H1 (cell line): ENCODE measurements around the gene TNFRSF1A. TPM values are rescaled to one million over a fixed set of nuclear protein-coding genes. Genes with fewer than 3 reads are reported as not detected.

Experiments
- CTCF ChIA-PET: fragments of 300-600 bp; sonication (Branson Sonifier 250); formaldehyde crosslinking; loops from one replicate; lab custom pipeline; 2021; ENCODE audit not compliant: partially characterized antibody; lab: Charles Lee
- POLR2A ChIA-PET: fragments of 300-600 bp; sonication (Branson Sonifier 250); formaldehyde crosslinking; loops from one replicate; lab custom pipeline; 2021; ENCODE audit warnings: inconsistent platforms; ENCODE audit not compliant: partially characterized antibody; lab: Charles Lee
- DNase-seq, 2 experiments: peaks; one replicate each; pipeline versions ENCODE4 v3.0.0 to v3.0.0-alpha.2; 2010 to 2022; ENCODE audit warnings: low spot score in 2 of 2, low read depth in 1 of 2, mixed read lengths in 1 of 2
- FAIRE-seq: peaks from 2 replicates; lab custom pipeline; 2011; peaks lifted over from hg19 to GRCh38; lab: Jason Lieb, UNC
- H2AFZ ChIP-seq: 2 replicates; pipeline ENCODE4 v1.8.1; 2012; ENCODE audit warnings: low read length, inconsistent platforms
- H2AK5ac ChIP-seq: 2 replicates; pipeline ENCODE4 v1.6.1; 2013; ENCODE audit warnings: low read depth, low read length
- H2BK120ac ChIP-seq: replicated peaks from 2 replicates; pipeline ENCODE3; 2013; ENCODE audit warnings: low read depth, low read length, inconsistent platforms
- H2BK12ac ChIP-seq: 2 replicates; pipeline ENCODE4 v1.6.1; 2013; ENCODE audit warnings: low read depth, low read length
- H2BK15ac ChIP-seq: 2 replicates; pipeline ENCODE4 v1.6.1; 2013; ENCODE audit warnings: low read length
- H2BK20ac ChIP-seq: 2 replicates; pipeline ENCODE4 v1.6.1; 2013; ENCODE audit warnings: low read length
- H2BK5ac ChIP-seq: 2 replicates; pipeline ENCODE4 v1.6.1; 2013; ENCODE audit warnings: low read depth, low read length
- H3K14ac ChIP-seq: 2 replicates; pipeline ENCODE4 v1.6.1; 2013; ENCODE audit warnings: inconsistent platforms; ENCODE audit not compliant: insufficient read length
- H3K18ac ChIP-seq: 2 replicates; pipeline ENCODE4 v1.6.1; 2013; ENCODE audit warnings: low read length; ENCODE audit errors: extremely low read depth
- H3K23ac ChIP-seq: 2 replicates; pipeline ENCODE4 v1.6.1; 2013; ENCODE audit warnings: inconsistent platforms; ENCODE audit not compliant: insufficient read length
- H3K23me2 ChIP-seq: 2 replicates; pipeline ENCODE4 v1.6.1; 2013; ENCODE audit warnings: low read depth, low read length
- H3K27ac ChIP-seq: 2 replicates; pipeline ENCODE4 v1.6.1; 2011; ENCODE audit warnings: low read depth, low read length, inconsistent platforms
- H3K27me3 ChIP-seq, 4 experiments: replicated peaks in 1 of 4; 1 replicate in 1 of 4; 2 replicates in 3 of 4; pipeline versions ENCODE4 v1.6.1 to v1.8.1; 2011 to 2013; ENCODE audit warnings: low read length in 3 of 4, mild to moderate bottlenecking in 3 of 4, inconsistent platforms in 2 of 4, mixed read lengths in 2 of 4, moderate library complexity in 1 of 4; ENCODE audit not compliant: control insufficient read depth in 3 of 4, insufficient read depth in 3 of 4; ENCODE audit errors: extremely low read depth in 1 of 4
- H3K36me3 ChIP-seq, 4 experiments: 2 replicates each; pipeline versions ENCODE4 v1.6.1 to v1.8.1; 2011 to 2013; ENCODE audit warnings: mild to moderate bottlenecking in 4 of 4, low read length in 3 of 4, moderate library complexity in 2 of 4, control low read depth in 1 of 4, inconsistent platforms in 1 of 4; ENCODE audit not compliant: insufficient read depth in 4 of 4, control insufficient read depth in 2 of 4
- H3K4ac ChIP-seq: replicated peaks from 2 replicates; pipeline ENCODE3; 2013; ENCODE audit warnings: low read length, low read depth, mixed read lengths, inconsistent platforms; ENCODE audit not compliant: insufficient read length
- H3K4me1 ChIP-seq, 4 experiments: replicated peaks in 1 of 4; 1 replicate in 1 of 4; 2 replicates in 3 of 4; pipeline versions ENCODE4 v1.6.1 to v1.8.1; 2011 to 2013; ENCODE audit warnings: low read length in 3 of 4, inconsistent platforms in 2 of 4, mixed read lengths in 1 of 4; ENCODE audit not compliant: insufficient read depth in 4 of 4, control insufficient read depth in 3 of 4
- H3K4me2 ChIP-seq, 2 experiments: 2 replicates each; pipeline versions ENCODE4 v1.6.1 to v1.8.1; 2011 to 2013; ENCODE audit warnings: low read depth in 2 of 2, low read length in 2 of 2, control low read depth in 1 of 2, inconsistent platforms in 1 of 2, mild to moderate bottlenecking in 1 of 2; ENCODE audit not compliant: insufficient read depth in 1 of 2
- H3K4me3 ChIP-seq, 4 experiments: fragments of 200-600, 300-600 bp in 1 of 4; sonication (generic), shearing (Covaris generic), sonication (Bioruptor Twin) in 1 of 4; 2 replicates each; pipeline versions ENCODE4 v1.5.1 to v1.8.1; 2011 to 2016; ENCODE audit warnings: low read length in 4 of 4, low read depth in 3 of 4, control low read depth in 2 of 4, inconsistent platforms in 2 of 4, mild to moderate bottlenecking in 2 of 4, mixed read lengths in 1 of 4, moderate library complexity in 1 of 4; ENCODE audit not compliant: insufficient read depth in 2 of 4; ENCODE audit errors: extremely low read depth in 1 of 4
- H3K56ac ChIP-seq: replicated peaks from 2 replicates; pipeline ENCODE3; 2013; ENCODE audit warnings: low read depth, mild to moderate bottlenecking, mixed read lengths, low read length, inconsistent platforms; ENCODE audit not compliant: insufficient read length
- H3K79me1 ChIP-seq: 2 replicates; pipeline ENCODE4 v1.6.1; 2013; ENCODE audit warnings: low read depth, low read length, control low read depth
- H3K79me2 ChIP-seq, 2 experiments: 2 replicates each; pipeline versions ENCODE4 v1.6.1 to v1.8.1; 2012 to 2013; ENCODE audit warnings: low read length in 2 of 2, mild to moderate bottlenecking in 2 of 2, inconsistent platforms in 1 of 2; ENCODE audit not compliant: insufficient read depth in 2 of 2, control insufficient read depth in 1 of 2
- H3K9ac ChIP-seq, 4 experiments: replicated peaks in 1 of 4; 1 replicate in 1 of 4; 2 replicates in 3 of 4; pipeline versions ENCODE4 v1.6.1 to v1.8.1; 2011 to 2013; ENCODE audit warnings: low read depth in 3 of 4, low read length in 3 of 4, control low read depth in 2 of 4, mild to moderate bottlenecking in 2 of 4, moderate library complexity in 2 of 4, inconsistent platforms in 1 of 4; ENCODE audit errors: extremely low read depth in 1 of 4
- H3K9me3 ChIP-seq, 2 experiments: 2 replicates each; pipeline versions ENCODE4 v1.6.1 to v1.8.1; 2012 to 2013; ENCODE audit warnings: mild to moderate bottlenecking in 2 of 2, moderate library complexity in 2 of 2, control low read depth in 1 of 2, inconsistent platforms in 1 of 2, low read depth in 1 of 2, low read length in 1 of 2, mixed read lengths in 1 of 2; ENCODE audit not compliant: insufficient read depth in 2 of 2
- H4K20me1 ChIP-seq, 2 experiments: replicated peaks in 1 of 2; 2 replicates each; pipeline versions ENCODE3 to v1.8.1; 2011 to 2013; ENCODE audit warnings: inconsistent platforms in 2 of 2, low read length in 2 of 2, mild to moderate bottlenecking in 1 of 2; ENCODE audit not compliant: insufficient read depth in 2 of 2, control insufficient read depth in 1 of 2
- H4K5ac ChIP-seq: 2 replicates; pipeline ENCODE4 v1.6.1; 2013; ENCODE audit warnings: low read length, low read depth, mixed read lengths, inconsistent platforms; ENCODE audit not compliant: insufficient read length
- H4K8ac ChIP-seq: 2 replicates; pipeline ENCODE4 v1.8.0; 2013; ENCODE audit warnings: mild to moderate bottlenecking, moderate library complexity, low read length, inconsistent platforms; ENCODE audit not compliant: insufficient read depth; ENCODE audit errors: extremely low read depth
- H4K91ac ChIP-seq: replicated peaks from 2 replicates; pipeline ENCODE3; 2013; ENCODE audit warnings: low read length, mixed read lengths, inconsistent platforms; ENCODE audit not compliant: insufficient read length
- CTCF ChIP-seq, 3 experiments: IDR thresholded peaks; 1 replicate in 2 of 3; 2 replicates in 1 of 3; pipeline versions ENCODE4 v1.5.1 to v1.6.1; 2011; ENCODE audit warnings: low read length in 3 of 3, mild to moderate bottlenecking in 3 of 3, inconsistent platforms in 2 of 3, low read depth in 1 of 3, moderate library complexity in 1 of 3; ENCODE audit not compliant: insufficient read depth in 1 of 3; ENCODE audit errors: control extremely low read depth in 1 of 3
- PHF8 ChIP-seq: fragments of 200-600 bp; sonication (generic); conservative IDR thresholded peaks from 2 replicates; pipeline ENCODE4 v1.7.1; 2012; ENCODE audit warnings: low read depth, mild to moderate bottlenecking, inconsistent platforms, low read length, moderate library complexity
- TAF7 ChIP-seq: optimal IDR thresholded peaks from 2 replicates; pipeline ENCODE3; 2011; ENCODE audit warnings: low read depth, mild to moderate bottlenecking, inconsistent platforms, low read length, moderate library complexity, borderline replicate concordance
- TBP ChIP-seq: IDR thresholded peaks from 2 replicates; pipeline ENCODE4 v1.6.1; 2011; ENCODE audit warnings: low read depth, low read length, improper control_type of control experiment
- WGBS, 2 experiments: shearing (Covaris generic) in 1 of 2; methylation state at CpG; one replicate each; pipeline versions ENCODE4 v1.1.6 to v1.1.7; 2013 to 2015; ENCODE audit warnings: low lambda C conversion rate in 2 of 2, mixed read lengths in 2 of 2, inconsistent platforms in 1 of 2, low coverage in 1 of 2, missing lambda C conversion rate in 1 of 2; ENCODE audit not compliant: insufficient replicate concordance in 2 of 2, insufficient coverage in 1 of 2, insufficient read length in 1 of 2; ENCODE audit errors: extremely low coverage in 1 of 2, missing lambda C conversion rate in 1 of 2; 5-methylcytosine and 5-hydroxymethylcytosine counted together
- long read RNA-seq, 2 experiments: library from RNA in 1 of 2; library from capped mRNA in 1 of 2; stranded (forward); transcript quantifications; one replicate each; pipeline ENCODE4 v2.0.0, GENCODE V29; 2021; ENCODE audit warnings: inconsistent platforms in 1 of 2
- polyA minus RNA-seq, 3 experiments: library from RNA; depleted of rRNA, polyadenylated mRNA; stranded (reverse); fragments of >200 nt; gene quantifications; 1 replicate in 2 of 3; 2 replicates in 1 of 3; pipeline ENCODE4 v1.2.3, GENCODE V29; 2011
- polyA plus RNA-seq, 7 experiments: library from polyadenylated mRNA; depleted of rRNA in 3 of 7; stranded (reverse) in 5 of 7; unstranded in 2 of 7; fragments of >200 nt in 5 of 7; fragments of 200-250 nt in 2 of 7; gene quantifications; 1 replicate in 5 of 7; 2 replicates in 1 of 7; 4 replicates in 1 of 7; pipeline versions ENCODE4 v1.2.1 to v1.2.3, GENCODE V29; 2011 to 2013; ENCODE audit warnings: missing spikeins in 2 of 7, mixed read lengths in 2 of 7
- total RNA-seq: library from RNA; stranded (reverse); fragmentation: NEBNext Ultra II Directional; extraction: Animal tissue kit (Norgen Biotek cat#: 25700); gene quantifications from 2 replicates; pipeline ENCODE4 v1.2.1, GENCODE V29; 2021

Gene TNFRSF1A
- 42.1 and 45.8 TPM in 2 replicates for total RNA-seq
- 28.7 and 48.7 TPM in 2 replicates for polyA plus RNA-seq (2011; rRNA removed)
- polyA plus RNA-seq (2011; cell fraction: cytosol; rRNA removed) = 29.1 TPM
- 46.5 TPM for polyA plus RNA-seq (2011; cell fraction: nucleus; rRNA removed)
- 40.7 to 46.5 TPM (median 44.7 TPM) in 4 replicates for polyA plus RNA-seq (2012, experiment 1 of 2)
- polyA plus RNA-seq (2012, experiment 2 of 2) = 56.1 TPM
- polyA plus RNA-seq (2013, experiment 1 of 2) = 75.2 TPM
- 89.3 TPM for polyA plus RNA-seq (2013, experiment 2 of 2)
- 33.4 and 50.9 TPM in 2 replicates for polyA minus RNA-seq (2011; rRNA and poly(A)+ RNA removed)
- polyA minus RNA-seq (2011; cell fraction: cytosol; rRNA and poly(A)+ RNA removed) = 28.5 TPM
- 29.2 TPM for polyA minus RNA-seq (2011; cell fraction: nucleus; rRNA and poly(A)+ RNA removed)
- long read RNA-seq, experiment 1, transcript TNFRSF1A-201 (10 exons, 2,223 nt) = major isoform, 8 of 38 reads
- long read RNA-seq, experiment 1, partial matches to known transcripts = 25 of 38 reads
- long read RNA-seq, experiment 1, other reads (novel, unspliced or antisense) = 4 of 38 reads
- long read RNA-seq, experiment 2, partial matches to known transcripts = 0 of 1 reads
- long read RNA-seq, experiment 2, other reads (novel, unspliced or antisense) = 1 of 1 reads

GRCh38 chr12:6341417-6342139, at the start of gene TNFRSF1A:
Gene TNFRSF1A, minus strand, starts transcription at chr12:6342076. Its CDS starts 262 bp downstream, at chr12:6341814.
- 3% methylated on average over 21 of the region's 21 CpGs; no CpG with 5 or more reads in 1 of the 2 experiments for WGBS, 2 experiments
- POLR2A ChIA-PET = interaction anchor here (0.9 to 17.5 kb wide), 13 partner anchors 0 to 193 kb away, joined by 3 to 286 read pairs (median 9); partner anchors contain the start of genes GAPDH, SCNN1A and TNFRSF1A
- CTCF ChIA-PET = interaction anchor here (3.2 to 11.4 kb wide), 3 partner anchors 14 to 124 kb away, joined by 9 to 109 read pairs (median 74); no protein-coding TSS in a partner anchor
- TF ChIP-seq TAF7 (no peak), CTCF (IDR thresholded peaks at IDR 0.05; ENCODE audit: control extremely low read depth in 1 of 3, insufficient read depth in 1 of 3, low read depth in 1 of 3, low read length in 3 of 3) (no peak), TBP (no peak), PHF8 (0 out of 2 replicates have a peak, but pooled peaks have one; percentile 27)

More at GRCh38 chr12:6341417-6342139, at the start of gene TNFRSF1A:
- H3K23me2 ChIP-seq = peaks cover 19% of the 10 kb centered on the region
- DNase-seq = no peak
- peaks cover 10 to 53% of the 10 kb centered on the region in 2 experiments for H3K79me2 ChIP-seq
- H3K27ac ChIP-seq = peak within 1 kb of the TSS; percentile 44; the same call in 1 of the 2 replicates
- H3K23ac ChIP-seq = no peak within 1 kb of the TSS
- H2BK120ac ChIP-seq = peak within 1 kb of the TSS; percentile 21
- peak within 1 kb of the TSS; percentile 54 to 89 (median 82) for H3K4me3 ChIP-seq
- peak within 1 kb of the TSS; percentile 91 for H4K91ac ChIP-seq
- H2AFZ ChIP-seq = no peak within 1 kb of the TSS
- peak within 1 kb of the TSS; percentile 92 for H3K18ac ChIP-seq
- H3K4ac ChIP-seq = peak within 1 kb of the TSS; percentile 12
- H2BK15ac ChIP-seq = peak within 1 kb of the TSS; percentile 82; the same call in 1 of the 2 replicates
- H3K4me1 ChIP-seq = peaks cover 22 to 50% (median 30%) of the 10 kb centered on the region in 4 experiments
- peak within 1 kb of the TSS; percentile 88; the same call in 1 of the 2 replicates for H2BK20ac ChIP-seq
- peak within 1 kb of the TSS; percentile 79 for H4K5ac ChIP-seq
- peaks cover 6% of the 10 kb centered on the region for H3K79me1 ChIP-seq
- H2BK12ac ChIP-seq = peak within 1 kb of the TSS; percentile 90; the same call in 1 of the 2 replicates
- H2AK5ac ChIP-seq = peak within 1 kb of the TSS; percentile 77; the same call in 1 of the 2 replicates
- peak within 1 kb of the TSS; percentile 17; the same call in 1 of the 2 replicates for H4K8ac ChIP-seq
- H3K9me3 ChIP-seq = no peaks in the 10 kb centered on the region
- H3K4me2 ChIP-seq = peak within 1 kb of the TSS; percentile 87 to 88
- peak within 1 kb of the TSS; percentile 51 to 69 (median 62) for H3K9ac ChIP-seq
- H2BK5ac ChIP-seq = peak within 1 kb of the TSS; percentile 96
- H3K56ac ChIP-seq = peak within 1 kb of the TSS; percentile 32
- FAIRE-seq = no peak
- H3K27me3 ChIP-seq = no peaks in the 10 kb centered on the region
- no peak within 1 kb of the TSS for H3K14ac ChIP-seq
- H4K20me1 ChIP-seq = peaks cover 0 to 4% of the 10 kb centered on the region in 2 experiments
- no peaks in the 10 kb centered on the region for H3K36me3 ChIP-seq
